Measurements from ENCODE around the gene ATOH8.
A peak's percentile ranks its signal among the peaks of the same experiment; 100 is the strongest.

ATOH8 gene

GRCh38 chr2:85791704-85792565 is 38.1 kb downstream of the ATOH8 start:
- TF ChIP-seq USF1 (IDR thresholded peaks at IDR 0.05) = no peak
- TF ChIP-seq TCF12 (IDR thresholded peaks at IDR 0.05; ENCODE audit: low read depth) = no peak
- no peak for TF ChIP-seq EGR1 (IDR thresholded peaks at IDR 0.05)
- no peak for TF ChIP-seq CEBPB (IDR thresholded peaks at IDR 0.05)
- no peak for TF ChIP-seq CREB1 (IDR thresholded peaks at IDR 0.05; ENCODE audit: low read depth)
- TF ChIP-seq YY1 (IDR thresholded peaks at IDR 0.05; ENCODE audit: low read depth) = no peak
- TF ChIP-seq NFIC (IDR thresholded peaks at IDR 0.05) = no peak
- no peak for TF ChIP-seq FOXM1 (IDR thresholded peaks at IDR 0.05; ENCODE audit: borderline replicate concordance, low read depth)
- no peak for TF ChIP-seq RAD21 (IDR thresholded peaks at IDR 0.05; ENCODE audit: low read depth)
- no peak for TF ChIP-seq MAX (IDR thresholded peaks at IDR 0.05)
- no peak for TF ChIP-seq ZBTB7A (IDR thresholded peaks at IDR 0.05; ENCODE audit: low read depth)
- no peak for TF ChIP-seq EP300 (IDR thresholded peaks at IDR 0.05; ENCODE audit: borderline replicate concordance)
- TF ChIP-seq TEAD4 (IDR thresholded peaks at IDR 0.05) = no peak
- no peak for TF ChIP-seq REST (IDR thresholded peaks at IDR 0.05; ENCODE audit: low read depth)

GRCh38 chr2:85792783-85793441 is 39.1 kb downstream of the ATOH8 start:
- TF ChIP-seq YY1 (IDR thresholded peaks at IDR 0.05; ENCODE audit: low read depth) = no peak
- TF ChIP-seq NFIC (IDR thresholded peaks at IDR 0.05) = peak; percentile 34; the same call in 1 of the 2 replicates
- peak; percentile 32; the same call in 1 of the 2 replicates for TF ChIP-seq TEAD4 (IDR thresholded peaks at IDR 0.05)
- TF ChIP-seq REST (IDR thresholded peaks at IDR 0.05; ENCODE audit: low read depth) = no peak

- TF ChIP-seq CEBPB (IDR thresholded peaks at IDR 0.05) (no peak), RAD21 (IDR thresholded peaks at IDR 0.05; ENCODE audit: low read depth) (no peak)
Observed at GRCh38 chr2:85793584-85793983, 39.8 kb downstream of the ATOH8 start.

GRCh38 chr2:85794038-85794441 is 40.2 kb downstream of the ATOH8 start:
- TF ChIP-seq TEAD4 (IDR thresholded peaks at IDR 0.05) (no peak), TAF1 (IDR thresholded peaks at IDR 0.05; ENCODE audit: low read depth) (no peak), FOXM1 (IDR thresholded peaks at IDR 0.05; ENCODE audit: borderline replicate concordance, low read depth) (no peak), CEBPB (IDR thresholded peaks at IDR 0.05) (no peak), EP300 (IDR thresholded peaks at IDR 0.05; ENCODE audit: borderline replicate concordance) (no peak), RAD21 (IDR thresholded peaks at IDR 0.05; ENCODE audit: low read depth) (no peak), YY1 (IDR thresholded peaks at IDR 0.05; ENCODE audit: low read depth) (no peak), REST (IDR thresholded peaks at IDR 0.05; ENCODE audit: low read depth) (no peak), ZBTB7A (IDR thresholded peaks at IDR 0.05; ENCODE audit: low read depth) (no peak), NFIC (IDR thresholded peaks at IDR 0.05) (no peak), TCF12 (IDR thresholded peaks at IDR 0.05; ENCODE audit: low read depth) (no peak), CREB1 (IDR thresholded peaks at IDR 0.05; ENCODE audit: low read depth) (no peak), MAX (IDR thresholded peaks at IDR 0.05) (no peak), EGR1 (IDR thresholded peaks at IDR 0.05) (no peak), USF1 (IDR thresholded peaks at IDR 0.05) (no peak)

All from Ishikawa (cell line).